Ovary (tissue), 3 donors: Measurements from ENCODE around the gene CHMP4A.

Experiments used
- POLR2A ChIP-seq: fragments of 450-650 bp; IDR thresholded peaks from one replicate; pipeline ENCODE4 v1.6.1; 2017; ENCODE audit warnings: antibody characterized with exemption, mild to moderate bottlenecking, moderate library complexity
- TF ChIP-seq, protein P1 (sequence below), 3 donors: fragments of 450-650 bp in 2 of 3; fragments of 200-600 bp in 1 of 3; IDR thresholded peaks; one replicate each; pipeline versions ENCODE4 v1.5.1 to v1.8.0; 2016 to 2022; ENCODE audit warnings: antibody characterized with exemption in 3 of 3, mild to moderate bottlenecking in 1 of 3
- donor health status: DM: no; HTN: no; CAD: no.

DNA sequence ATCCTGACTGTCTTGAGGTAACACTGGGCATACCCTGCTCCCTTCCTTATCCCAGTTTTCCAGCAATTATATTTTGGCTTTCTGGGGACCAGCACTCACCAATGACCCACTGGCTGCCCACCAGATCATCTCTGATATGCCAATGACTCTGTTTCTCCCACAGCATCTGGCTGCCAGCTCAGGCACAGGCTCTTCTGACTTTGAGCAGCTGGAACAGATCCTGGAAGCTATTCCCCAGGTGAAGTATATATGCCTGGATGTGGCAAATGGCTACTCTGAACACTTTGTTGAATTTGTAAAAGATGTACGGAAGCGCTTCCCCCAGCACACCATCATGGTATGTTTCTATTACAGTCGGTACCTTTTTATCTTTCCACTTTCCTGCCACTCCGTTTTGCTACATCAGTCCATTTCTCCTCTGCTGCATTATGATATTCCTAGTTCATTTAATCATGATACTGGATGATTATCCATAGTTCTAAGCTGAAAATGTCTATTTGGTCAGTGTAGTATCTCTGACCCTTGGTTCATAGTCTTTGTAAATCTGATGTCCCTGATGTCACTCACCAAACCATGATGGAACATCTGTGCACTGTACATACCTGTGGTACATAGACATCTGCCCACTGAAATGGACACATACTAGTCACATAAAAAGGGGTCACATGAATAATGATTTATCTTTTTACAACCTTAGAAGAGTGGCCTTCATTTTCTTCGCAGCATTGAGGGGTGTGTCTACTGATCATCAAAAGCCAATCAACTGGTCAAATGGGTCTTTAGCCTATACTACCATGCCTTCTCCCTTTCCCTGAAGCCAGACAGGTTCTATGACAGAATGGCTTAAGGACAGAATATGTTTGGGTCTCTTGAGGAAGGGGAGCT lies 22.8 kb upstream of the CHMP4A start:
- TF ChIP-seq, protein P1, sequence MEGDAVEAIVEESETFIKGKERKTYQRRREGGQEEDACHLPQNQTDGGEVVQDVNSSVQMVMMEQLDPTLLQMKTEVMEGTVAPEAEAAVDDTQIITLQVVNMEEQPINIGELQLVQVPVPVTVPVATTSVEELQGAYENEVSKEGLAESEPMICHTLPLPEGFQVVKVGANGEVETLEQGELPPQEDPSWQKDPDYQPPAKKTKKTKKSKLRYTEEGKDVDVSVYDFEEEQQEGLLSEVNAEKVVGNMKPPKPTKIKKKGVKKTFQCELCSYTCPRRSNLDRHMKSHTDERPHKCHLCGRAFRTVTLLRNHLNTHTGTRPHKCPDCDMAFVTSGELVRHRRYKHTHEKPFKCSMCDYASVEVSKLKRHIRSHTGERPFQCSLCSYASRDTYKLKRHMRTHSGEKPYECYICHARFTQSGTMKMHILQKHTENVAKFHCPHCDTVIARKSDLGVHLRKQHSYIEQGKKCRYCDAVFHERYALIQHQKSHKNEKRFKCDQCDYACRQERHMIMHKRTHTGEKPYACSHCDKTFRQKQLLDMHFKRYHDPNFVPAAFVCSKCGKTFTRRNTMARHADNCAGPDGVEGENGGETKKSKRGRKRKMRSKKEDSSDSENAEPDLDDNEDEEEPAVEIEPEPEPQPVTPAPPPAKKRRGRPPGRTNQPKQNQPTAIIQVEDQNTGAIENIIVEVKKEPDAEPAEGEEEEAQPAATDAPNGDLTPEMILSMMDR (IDR thresholded peaks at IDR 0.05): no peak
- no peak for TF ChIP-seq POLR2A
